ENCODE measurements around the gene OSM.

GRCh38 chr22:30227438-30228228, 39.0 kb downstream of the OSM start:
- TF ChIP-seq, protein P1, sequence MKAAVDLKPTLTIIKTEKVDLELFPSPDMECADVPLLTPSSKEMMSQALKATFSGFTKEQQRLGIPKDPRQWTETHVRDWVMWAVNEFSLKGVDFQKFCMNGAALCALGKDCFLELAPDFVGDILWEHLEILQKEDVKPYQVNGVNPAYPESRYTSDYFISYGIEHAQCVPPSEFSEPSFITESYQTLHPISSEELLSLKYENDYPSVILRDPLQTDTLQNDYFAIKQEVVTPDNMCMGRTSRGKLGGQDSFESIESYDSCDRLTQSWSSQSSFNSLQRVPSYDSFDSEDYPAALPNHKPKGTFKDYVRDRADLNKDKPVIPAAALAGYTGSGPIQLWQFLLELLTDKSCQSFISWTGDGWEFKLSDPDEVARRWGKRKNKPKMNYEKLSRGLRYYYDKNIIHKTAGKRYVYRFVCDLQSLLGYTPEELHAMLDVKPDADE (IDR thresholded peaks at IDR 0.05): no peak
- TF ChIP-seq POLR2AphosphoS5 (IDR thresholded peaks at IDR 0.05; ENCODE audit: low read depth) (no peak), CREB1 (CRISPR knock-in tag; IDR thresholded peaks at IDR 0.05; ENCODE audit: low read depth) (no peak), ZNF462 (CRISPR knock-in tag; IDR thresholded peaks at IDR 0.05) (no peak), EZH2phosphoT487 (IDR thresholded peaks at IDR 0.05; ENCODE audit: unreplicated experiment) (no peak), EZH2 (IDR thresholded peaks at IDR 0.05; ENCODE audit: low read depth, unreplicated experiment) (no peak), REST (IDR thresholded peaks at IDR 0.05; ENCODE audit: unreplicated experiment) (no peak)
- TF ChIP-seq, protein P2, sequence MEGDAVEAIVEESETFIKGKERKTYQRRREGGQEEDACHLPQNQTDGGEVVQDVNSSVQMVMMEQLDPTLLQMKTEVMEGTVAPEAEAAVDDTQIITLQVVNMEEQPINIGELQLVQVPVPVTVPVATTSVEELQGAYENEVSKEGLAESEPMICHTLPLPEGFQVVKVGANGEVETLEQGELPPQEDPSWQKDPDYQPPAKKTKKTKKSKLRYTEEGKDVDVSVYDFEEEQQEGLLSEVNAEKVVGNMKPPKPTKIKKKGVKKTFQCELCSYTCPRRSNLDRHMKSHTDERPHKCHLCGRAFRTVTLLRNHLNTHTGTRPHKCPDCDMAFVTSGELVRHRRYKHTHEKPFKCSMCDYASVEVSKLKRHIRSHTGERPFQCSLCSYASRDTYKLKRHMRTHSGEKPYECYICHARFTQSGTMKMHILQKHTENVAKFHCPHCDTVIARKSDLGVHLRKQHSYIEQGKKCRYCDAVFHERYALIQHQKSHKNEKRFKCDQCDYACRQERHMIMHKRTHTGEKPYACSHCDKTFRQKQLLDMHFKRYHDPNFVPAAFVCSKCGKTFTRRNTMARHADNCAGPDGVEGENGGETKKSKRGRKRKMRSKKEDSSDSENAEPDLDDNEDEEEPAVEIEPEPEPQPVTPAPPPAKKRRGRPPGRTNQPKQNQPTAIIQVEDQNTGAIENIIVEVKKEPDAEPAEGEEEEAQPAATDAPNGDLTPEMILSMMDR (conservative IDR thresholded peaks at IDR 0.05; ENCODE audit: low read depth in 2 of 2): no peak

All from GM23338 (cell line).